NCI-H1092 (cell line): ENCODE results near the gene TTL.
"Not testable (repeated sequence)": the region's sequence is repeated elsewhere in the genome, so short reads cannot be mapped to it uniquely, and the experiment has no call there.

Source experiments
- DNase-seq: peaks from one replicate; lab custom pipeline; 2025; lab: John Stamatoyannopoulos, UW

TTL gene

DNA sequence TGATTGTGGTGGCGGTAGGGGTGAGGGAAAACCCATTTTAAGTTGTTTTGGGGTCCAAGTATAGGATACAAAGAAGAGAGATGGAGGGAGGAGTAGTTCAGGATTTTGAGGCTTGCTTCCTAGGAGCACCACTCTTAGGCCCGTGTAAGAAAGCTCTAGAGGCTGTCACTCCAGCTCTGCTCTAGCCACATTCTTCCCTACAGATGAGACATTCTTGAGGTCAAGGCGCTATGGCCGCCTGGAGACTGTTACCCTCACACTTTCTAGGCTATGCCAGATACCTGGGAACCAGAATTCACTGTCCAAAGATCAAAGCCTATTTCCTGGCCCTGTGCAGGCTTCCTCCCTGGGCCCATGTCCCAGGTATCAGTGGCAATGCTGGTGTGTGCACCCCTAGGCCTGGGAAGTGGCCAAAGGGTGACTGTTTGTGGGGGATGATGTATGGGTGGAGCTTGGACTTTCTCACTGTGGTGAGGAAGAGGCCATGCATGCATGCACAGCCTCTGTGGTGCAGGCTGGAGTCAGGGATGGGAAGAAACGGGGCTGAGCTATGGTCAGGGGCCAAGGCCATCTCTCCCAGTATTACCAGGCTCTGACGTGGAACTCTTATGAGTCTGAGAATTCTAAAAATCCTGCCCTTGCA lies 7.0 kb upstream of the TTL start:
- no peak for DNase-seq

DNA sequence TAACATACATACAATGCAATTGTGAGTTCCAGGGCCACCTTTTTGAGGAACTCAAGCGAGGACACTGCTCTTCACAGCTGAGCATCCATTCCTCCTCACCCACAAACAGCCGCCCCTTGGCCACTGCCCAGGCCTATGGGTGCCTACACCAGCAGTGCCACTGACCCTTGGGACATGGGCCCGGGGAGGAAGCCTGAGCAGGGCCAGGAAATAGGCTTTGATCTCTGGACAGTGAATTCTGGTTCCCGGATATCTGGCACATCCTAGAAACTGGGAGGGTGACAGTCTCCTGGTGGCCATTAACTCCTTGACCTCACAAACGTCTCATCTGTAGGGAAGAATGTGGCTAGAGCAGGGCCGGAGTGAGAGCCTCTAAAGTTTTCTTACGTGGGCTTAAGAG lies 5.5 kb upstream of the TTL start:
- no peak for DNase-seq

DNA sequence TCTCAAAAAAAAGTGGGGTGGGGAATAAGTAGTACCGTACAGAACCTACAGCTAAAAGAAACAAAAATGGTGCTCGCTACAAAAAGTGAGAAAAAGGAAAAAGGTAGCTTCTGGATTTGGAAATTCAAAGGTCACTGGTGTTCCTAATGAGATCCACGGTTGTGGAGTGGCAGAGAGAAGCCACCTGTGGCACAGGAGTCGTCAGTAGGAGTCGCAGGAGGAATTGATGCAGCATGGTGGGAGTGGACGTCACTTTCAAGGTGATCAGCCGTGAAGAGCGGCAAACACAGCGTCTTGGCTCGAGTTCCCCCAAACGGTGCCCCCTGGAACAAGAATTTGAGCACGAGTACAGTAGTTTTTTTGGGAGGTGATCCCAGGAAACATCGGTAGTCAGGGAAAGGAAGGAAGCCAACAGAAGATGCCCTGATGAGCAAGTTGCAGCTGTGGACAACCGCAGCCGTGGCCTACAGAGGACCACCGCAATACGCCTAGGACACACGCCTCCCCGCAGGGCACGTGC lies 1.4 kb upstream of the TTL start:
- DNase-seq, result no peak

DNA sequence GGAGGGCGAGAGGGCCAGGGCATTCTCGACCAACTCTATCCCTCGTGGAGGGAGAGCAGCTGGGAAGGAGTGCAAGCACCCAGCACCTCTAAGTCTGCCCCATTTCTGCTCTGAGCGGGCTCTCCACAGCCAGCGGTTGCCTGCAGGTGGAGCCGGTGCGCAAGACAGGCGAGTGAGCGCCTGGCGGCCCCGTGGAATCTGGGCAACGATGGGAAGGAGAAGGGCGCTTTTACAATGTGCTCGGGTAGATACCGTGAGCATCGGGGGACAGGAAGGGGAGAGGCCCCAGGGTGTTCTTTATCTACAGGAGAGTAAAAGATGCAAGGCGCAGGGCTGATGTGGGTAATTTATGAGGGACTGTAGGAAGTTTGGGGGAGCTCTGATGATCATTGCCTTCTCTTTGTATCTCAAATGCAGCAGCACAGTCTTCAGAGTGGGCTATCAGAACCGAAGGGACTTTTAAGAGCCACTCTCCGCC lies 867 bp upstream of the TTL start:
- DNase-seq, result peak; percentile 65

DNA sequence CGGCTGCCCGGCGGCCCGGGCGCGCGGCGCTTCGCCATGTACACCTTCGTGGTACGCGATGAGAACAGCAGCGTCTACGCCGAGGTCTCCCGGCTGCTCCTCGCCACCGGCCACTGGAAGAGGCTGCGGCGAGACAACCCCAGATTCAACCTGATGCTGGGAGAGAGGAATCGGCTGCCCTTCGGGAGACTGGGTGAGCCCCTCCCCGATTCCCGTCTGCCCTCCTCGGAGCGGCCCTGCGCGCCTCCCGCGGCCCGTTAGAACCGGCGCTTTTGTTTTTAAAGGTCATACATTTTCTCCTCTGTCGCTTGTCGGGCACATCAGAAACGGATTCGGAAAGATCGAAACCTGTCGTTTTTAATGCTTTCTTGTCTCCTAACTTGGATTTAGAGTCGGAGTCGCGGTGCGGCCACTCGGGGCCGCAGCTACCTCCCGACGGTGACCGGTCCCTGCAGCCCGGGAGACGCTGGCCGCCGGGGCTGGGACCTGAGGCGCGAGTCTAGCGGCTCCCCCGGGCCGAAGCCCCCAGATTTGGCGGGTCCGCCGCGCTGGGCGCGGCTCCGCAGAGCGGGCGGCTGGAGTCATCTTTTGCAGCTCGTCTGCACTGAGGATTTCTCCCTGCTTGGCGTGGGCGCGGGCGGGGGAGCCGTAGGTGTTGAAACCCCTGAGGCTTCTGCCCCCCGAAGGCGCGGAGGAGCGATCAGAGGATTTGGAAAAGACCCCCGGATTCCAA lies 519 bp downstream of the TTL start:
- DNase-seq, result no peak

DNA sequence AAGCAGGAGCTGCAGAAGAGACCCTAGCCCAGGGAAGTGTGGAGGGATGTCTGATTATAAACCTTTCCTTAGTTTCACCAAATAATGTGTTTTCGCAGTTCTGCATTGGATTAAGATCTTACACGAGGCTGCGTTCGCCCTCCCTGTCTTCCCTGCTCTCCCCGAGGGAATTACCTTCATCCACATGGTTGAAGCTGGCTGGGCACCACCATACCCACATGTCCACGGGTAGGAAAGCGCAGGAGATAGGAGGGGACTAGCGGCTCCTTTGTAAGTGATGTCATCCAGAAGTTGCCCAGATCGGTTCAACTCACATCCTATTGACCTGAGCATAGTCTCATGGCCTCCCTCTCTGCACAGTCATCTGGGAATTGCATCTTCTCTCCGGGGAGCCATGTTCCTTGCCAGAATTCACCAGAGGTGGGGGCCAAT lies 1.1 kb downstream of the TTL start:
- no peak for DNase-seq

DNA sequence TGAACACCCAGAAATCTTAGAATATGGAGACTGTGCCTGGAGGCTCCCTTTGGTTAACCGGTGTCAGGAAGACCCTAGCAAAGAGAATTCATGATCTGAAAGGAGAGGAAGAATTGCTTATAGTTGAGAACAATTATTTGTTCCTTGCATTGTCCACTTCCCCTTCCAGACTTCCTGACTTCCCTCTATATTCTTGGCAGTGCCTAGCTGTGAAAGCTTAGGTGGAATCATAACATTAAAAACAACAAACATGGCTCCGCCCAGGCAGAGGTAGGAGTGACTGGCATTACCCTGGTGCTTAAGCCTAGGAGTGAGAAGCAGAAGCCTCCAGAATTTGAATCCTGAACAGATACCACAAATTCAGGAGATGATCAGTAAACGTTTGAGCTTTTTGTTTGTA lies 1.9 kb downstream of the TTL start:
- DNase-seq, result no peak

DNA sequence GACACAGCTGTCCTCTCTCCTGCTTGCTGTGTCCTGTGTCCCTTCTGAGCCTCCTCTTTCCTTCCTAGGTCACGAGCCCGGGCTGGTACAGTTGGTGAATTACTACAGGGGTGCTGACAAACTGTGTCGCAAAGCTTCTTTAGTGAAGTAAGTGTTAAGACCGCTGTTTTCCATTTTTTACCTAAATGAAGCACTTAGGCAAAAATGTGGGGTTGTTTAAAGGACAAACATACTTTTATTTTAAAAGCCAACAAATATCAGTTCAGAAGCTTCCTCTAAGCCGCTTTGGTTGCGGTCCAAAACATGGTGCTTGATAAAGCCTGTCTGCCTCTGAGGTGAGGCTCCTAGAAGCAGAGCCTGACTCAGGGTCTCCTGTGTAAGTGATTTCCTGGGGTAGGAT lies 3.9 kb downstream of the TTL start:
- DNase-seq, result no peak

DNA sequence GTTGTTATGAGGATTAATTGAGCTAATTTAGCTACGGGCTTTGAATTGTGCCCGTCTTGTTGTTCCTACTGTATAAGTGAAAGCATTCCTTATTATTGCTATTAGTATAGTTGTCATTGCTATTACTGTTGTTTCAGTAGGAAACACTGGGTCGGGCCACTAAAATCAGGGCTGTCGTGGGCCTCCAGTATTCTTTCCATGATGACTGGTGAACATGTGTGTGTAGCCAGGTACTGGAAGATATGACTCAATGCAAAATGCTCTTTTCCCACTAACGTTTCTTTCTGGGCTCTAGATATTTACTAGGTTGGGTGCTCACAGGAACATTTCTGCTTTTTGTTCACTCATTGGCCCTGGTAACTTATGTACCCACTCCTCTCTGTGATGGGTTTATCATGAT lies 4.9 kb downstream of the TTL start:
- no peak for DNase-seq

DNA sequence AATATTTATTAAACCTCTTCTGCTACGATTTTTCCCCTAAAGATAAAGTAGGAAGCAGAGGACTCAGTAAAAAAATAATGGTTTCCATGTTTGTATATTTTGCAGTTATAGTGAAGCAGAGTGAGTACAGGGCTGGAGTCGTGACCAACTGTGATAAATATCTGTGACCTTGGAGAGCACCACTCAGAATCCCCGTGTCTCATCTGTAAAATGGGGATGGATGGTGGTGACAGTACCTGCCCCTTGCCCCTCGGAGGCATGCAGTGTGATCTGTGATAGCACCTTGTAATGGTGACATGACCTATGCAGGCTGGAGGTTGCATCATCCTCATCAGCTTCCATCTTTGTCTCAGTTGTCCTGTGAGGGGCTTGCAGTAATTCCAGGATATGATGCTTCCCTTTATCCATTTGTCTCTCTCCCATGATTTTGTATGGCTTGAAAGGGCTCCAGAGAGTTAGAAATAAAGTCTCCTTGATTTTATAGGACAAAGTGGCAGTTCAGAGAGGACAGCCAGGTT lies 5.5 kb downstream of the TTL start:
- no peak for DNase-seq

DNA sequence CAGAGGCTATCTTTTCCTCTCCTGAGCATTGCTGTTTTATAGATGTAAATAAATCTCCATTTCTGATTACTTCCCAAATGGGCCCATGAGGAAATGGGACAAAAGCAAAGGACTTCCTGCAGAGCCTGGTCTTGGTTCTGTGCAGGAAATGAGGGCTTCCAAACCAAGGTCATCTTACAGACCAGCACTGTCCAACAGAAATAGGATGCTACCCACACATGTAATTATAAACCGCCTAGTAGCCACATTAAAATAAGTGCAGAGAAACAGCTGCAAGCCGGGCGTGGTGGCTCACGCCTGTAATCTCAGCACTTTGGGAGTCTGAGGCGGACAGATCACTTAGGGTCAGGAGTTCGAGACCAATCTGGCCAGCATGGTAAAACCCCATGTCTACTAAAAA lies 6.2 kb downstream of the TTL start:
- no peak for DNase-seq

DNA sequence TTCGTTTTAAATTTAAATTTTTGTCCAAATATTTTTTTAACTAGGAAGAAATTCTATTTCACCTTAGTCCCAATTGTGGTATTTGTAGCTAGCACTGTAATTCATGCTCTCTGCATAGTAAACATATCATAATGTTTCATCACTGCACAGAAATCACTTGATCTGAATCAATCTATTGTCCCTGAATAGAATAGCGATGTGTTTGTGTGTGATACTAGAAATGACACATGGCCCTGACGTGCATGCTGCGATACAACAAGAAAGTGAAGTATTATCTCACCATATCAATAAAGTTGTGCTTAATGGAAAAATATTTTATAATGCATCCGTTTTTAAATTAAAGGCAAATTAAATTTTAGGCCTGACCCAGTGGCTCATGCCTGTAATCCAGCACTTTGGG lies 10.0 kb downstream of the TTL start:
- no peak for DNase-seq

DNA sequence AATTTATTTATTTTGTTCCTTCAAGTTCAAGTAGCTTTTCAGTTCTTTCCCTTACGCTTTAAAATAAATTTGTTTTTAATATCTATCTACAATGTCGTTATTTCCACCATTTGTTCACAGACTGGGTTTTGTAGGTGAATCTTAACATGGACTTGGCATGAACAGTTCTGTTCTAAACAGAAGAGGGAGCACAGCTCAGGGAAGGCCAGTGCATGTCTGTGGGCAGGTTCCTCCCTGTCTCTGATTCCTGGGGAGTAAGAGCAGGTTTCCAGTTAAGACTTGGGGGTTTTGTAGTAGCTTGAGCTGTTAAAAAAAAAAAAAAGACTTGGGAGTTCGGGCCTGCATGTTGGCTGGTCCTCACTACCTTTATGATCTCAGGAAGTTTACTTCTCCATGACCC lies 11.1 kb downstream of the TTL start:
- DNase-seq, result no peak

DNA sequence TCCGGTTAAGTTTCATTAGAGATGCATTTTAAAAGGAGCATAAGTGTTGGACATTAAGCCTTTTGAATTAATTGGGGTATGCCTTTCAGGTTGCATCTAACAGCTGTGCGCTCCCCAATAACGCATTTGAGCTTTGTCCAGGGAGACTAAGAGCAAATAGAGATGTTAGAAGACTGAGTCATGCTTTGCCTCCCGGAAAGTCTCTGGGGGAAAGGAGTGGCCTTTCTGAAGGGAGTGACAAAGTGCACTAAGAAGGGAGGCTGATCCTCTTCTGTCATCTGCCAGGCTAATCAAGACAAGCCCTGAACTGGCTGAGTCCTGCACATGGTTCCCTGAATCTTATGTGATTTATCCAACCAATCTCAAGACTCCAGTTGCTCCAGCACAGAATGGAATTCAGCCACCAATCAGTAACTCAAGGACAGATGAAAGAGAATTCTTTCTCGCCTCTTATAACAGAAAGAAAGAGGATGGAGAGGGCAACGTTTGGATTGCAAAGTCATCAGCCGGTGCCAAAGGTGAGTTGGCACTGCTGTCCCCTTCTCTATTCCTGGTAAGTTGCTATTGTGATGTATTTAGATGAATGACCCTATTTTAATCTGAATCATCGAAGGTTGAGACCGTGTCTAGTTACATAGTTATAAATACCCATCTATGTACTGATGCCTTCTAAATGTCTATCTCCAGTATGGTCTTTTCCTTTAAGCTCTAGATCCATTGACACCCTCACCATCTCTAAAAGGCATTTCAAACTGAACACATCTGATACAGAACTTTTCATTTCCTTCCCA lies 12.1 kb downstream of the TTL start:
- DNase-seq, result no peak

DNA sequence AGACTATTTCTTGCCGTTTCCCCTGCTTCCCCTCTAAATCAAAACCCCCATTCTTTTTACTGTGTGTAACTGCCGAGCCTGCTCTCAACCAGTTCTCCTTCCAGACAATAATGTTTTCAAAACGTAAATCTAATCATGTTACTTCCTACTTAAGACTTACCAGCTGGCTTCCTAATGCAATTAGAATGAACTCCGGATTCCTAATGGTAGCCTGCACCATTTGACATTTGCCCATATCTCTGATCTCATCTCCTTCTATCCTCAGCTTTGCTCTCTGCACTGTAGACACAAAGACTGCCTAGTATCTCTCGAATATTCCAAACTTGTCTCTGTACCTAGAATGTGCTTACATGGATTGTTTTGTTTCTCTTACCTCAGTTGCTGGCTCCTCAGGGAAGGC lies 12.9 kb downstream of the TTL start:
- no peak for DNase-seq

DNA sequence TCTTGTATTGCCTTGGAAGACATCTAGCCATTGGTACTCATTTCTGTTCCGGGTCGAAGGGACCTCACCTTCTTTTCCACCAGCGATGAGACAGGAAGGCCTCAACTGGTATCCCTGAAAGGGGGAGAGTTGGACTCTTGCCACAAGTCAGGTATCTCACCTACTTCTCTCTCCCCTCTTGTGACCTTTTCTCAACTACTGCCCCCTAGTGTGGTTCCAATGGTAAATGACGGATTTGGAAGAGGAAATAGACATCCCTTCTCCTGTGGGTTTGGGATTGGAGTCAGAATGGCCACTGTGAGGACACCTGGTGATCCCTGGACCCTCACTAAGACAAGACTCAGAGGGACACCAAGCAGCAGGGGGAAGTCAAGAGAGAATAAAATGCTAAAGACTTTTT lies 13.9 kb downstream of the TTL start:
- DNase-seq, result not testable (repeated sequence)

DNA sequence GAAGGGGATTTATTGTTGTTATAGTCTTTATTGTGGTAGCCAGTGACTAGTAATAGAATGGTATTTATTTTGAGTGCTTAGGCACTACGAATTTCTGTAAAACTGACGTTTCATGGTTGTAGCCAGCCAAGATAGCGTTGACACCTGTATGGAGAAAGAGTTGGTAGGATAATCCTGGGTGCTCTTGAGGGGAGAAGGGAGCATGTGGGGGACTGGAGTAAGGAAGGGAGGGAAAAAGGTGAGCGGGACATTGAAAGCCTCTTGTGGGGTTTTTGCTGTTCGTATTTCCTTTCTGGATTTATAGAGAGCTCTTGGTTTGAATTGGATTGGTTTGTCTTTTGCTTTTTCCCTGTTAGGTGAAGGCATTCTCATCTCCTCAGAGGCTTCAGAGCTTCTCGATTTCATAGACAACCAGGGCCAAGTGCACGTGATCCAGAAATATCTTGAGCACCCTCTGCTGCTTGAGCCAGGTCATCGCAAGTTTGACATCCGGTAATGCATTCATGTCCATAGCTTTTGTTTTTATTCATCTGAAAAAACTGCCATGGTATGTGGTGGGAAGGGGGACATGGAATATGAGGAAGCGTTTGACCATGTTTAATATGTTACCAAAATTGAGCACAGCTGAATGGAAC lies 19.0 kb downstream of the TTL start:
- peak; percentile 19 for DNase-seq

DNA sequence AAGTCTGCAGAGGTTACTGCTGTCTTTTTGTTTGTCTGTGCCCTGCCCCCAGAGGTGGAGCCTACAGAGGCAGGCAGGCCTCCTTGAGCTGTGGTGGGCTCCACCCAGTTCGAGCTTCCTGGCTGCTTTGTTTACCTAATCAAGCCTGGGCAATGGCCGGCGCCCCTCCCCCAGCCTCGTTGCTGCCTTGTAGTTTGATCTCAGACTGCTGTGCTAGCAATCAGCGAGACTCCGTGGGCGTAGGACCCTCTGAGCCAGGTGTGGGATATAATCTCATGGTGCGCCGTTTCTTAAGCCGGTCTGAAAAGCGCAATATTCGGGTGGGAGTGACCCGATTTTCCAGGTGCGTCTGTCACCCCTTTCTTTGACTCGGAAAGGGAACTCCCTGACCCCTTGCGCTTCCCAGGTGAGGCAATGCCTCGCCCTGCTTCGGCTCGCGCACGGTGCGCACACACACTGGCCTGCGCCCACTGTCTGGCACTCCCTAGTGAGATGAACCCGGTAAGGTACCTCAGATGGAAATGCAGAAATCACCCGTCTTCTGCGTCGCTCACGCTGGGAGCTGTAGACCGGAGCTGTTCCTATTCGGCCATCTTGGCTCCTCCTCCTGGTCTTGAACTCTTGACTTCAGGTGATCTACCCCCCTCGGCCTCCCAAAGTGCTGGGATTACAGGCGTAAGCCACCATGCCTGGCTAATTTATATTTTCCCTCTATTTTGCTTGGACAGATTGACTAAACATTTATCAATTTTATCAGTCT lies 27.5 kb downstream of the TTL start:
- not testable (repeated sequence) for DNase-seq

DNA sequence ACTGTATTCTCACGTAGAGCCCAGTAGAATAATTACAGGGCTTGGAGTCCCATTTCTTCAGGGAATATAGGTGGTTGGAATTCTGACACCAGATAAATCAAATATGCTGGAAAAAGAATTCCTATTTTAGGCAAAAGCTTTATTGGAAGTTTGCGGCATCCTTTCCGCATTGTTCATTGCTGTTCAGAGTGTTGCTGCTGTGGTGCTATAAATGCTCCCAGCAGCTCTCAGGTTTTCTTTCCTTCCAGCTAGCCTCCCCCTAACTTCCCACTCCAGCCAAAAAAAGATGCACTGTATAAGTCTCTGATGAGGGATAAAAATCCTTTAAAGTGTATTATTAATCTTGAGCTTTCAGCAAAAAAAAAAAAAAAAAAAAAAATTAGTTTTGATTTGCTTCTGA lies 34.8 kb downstream of the TTL start:
- no peak for DNase-seq

DNA sequence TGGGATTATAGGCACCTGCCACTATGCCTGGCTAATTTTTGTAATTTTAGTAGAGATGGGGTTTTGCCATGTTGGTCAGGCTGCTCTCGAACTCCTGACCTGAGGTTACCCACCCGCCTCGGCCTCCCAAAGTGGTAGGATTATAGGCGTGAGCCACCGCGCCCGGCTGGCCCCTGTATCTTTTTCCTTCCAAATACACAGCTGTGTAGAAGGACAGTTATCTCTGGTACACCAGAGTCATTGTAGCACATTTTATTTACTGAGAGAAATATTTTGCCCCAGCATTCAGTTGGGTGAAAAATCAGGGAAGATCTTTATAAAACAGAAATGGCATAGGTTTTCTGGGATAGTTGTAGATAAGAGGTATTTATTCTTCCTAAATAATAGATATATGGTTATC lies 36.9 kb downstream of the TTL start:
- no peak for DNase-seq

DNA sequence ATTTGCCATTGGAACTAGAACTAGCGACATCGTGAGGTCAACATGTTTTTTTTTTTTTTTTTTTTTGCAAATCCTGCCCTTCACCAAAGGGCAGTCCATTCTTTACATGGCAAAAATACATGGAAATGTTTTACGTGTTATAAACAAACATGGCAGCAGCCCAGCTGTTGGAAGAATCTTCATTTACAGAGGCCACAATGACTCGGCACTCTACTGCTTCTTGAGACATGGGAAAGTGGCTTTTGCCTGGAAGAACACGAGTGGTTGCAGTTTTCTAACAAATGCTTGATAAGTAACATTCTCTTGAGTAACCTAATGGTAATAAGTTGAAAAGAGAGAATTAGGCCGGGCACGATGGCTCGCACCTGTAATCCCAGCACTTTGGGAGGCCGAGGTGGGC lies 37.5 kb downstream of the TTL start:
- DNase-seq, result no peak
